B cell (primary cell): ENCODE results near the gene PDHX. TPM values are rescaled to one million over a fixed set of nuclear protein-coding genes. Genes with fewer than 3 reads are reported as not detected.

Experiments
- ATAC-seq: fragments of 200-7000 bp; cut with Tn5 transposase; one replicate; pipeline ENCODE4 v1.10.0; 2021; ENCODE audit warnings: low read depth, mild to moderate bottlenecking, moderate number of reproducible peaks, moderate library complexity
- CTCF ChIA-PET: fragments of 350-600 bp; sonication (Branson Sonifier 250); formaldehyde crosslinking; loops from one replicate; lab custom pipeline; 2021; ENCODE audit warnings: antibody characterized with exemption, inconsistent platforms; lab: Charles Lee
- POLR2A ChIA-PET: fragments of 350-600 bp; sonication (Branson Sonifier 250); formaldehyde crosslinking; loops from one replicate; lab custom pipeline; 2021; ENCODE audit warnings: antibody characterized with exemption; lab: Charles Lee
- DNase-seq: peaks from one replicate; pipeline ENCODE4 v3.0.0; 2013
- H2AFZ ChIP-seq: 2 replicates; pipeline ENCODE4 v1.6.1; 2012; ENCODE audit warnings: mild to moderate bottlenecking, low read depth, low read length; ENCODE audit not compliant: insufficient read depth, poor library complexity, severe bottlenecking
- H3K27ac ChIP-seq, 2 donors: 1 replicate in 1 of 2; 2 replicates in 1 of 2; pipeline ENCODE4 v1.5.1; 2012 to 2013; ENCODE audit warnings: low read length in 2 of 2, mild to moderate bottlenecking in 2 of 2, moderate library complexity in 1 of 2
- H3K27me3 ChIP-seq, 4 experiments: fragments of 200-600 bp in 1 of 4; sonication (generic) in 1 of 4; replicated peaks in 1 of 4; 1 replicate in 2 of 4; 2 replicates in 2 of 4; pipeline versions ENCODE4 v1.6.1 to v1.7.0; 2013 to 2016; ENCODE audit warnings: low read length in 3 of 4, mild to moderate bottlenecking in 2 of 4, mixed read lengths in 1 of 4, moderate library complexity in 1 of 4; ENCODE audit not compliant: insufficient read depth in 4 of 4, control insufficient read depth in 3 of 4; ENCODE audit errors: control extremely low read depth in 1 of 4
- H3K36me3 ChIP-seq, 2 experiments: replicated peaks in 1 of 2; 1 replicate in 1 of 2; 2 replicates in 1 of 2; pipeline versions ENCODE4 v1.6.1 to v1.7.1; 2013; ENCODE audit warnings: low read length in 1 of 2; ENCODE audit not compliant: insufficient read depth in 2 of 2, control insufficient read depth in 1 of 2; ENCODE audit errors: control extremely low read depth in 1 of 2, extremely low read depth in 1 of 2
- H3K4me1 ChIP-seq, 2 donors: fragments of 200-600 bp in 1 of 2; sonication (generic) in 1 of 2; 1 replicate in 1 of 2; 2 replicates in 1 of 2; pipeline versions ENCODE4 v1.5.1 to v1.6.1; 2013 to 2017; ENCODE audit warnings: low read length in 2 of 2; ENCODE audit not compliant: control insufficient read depth in 2 of 2, insufficient read depth in 2 of 2
- H3K4me2 ChIP-seq: replicated peaks from 2 replicates; pipeline ENCODE3; 2012; ENCODE audit warnings: mild to moderate bottlenecking, low read depth, low read length; ENCODE audit not compliant: poor library complexity, severe bottlenecking
- H3K4me3 ChIP-seq, 5 experiments: fragments of 200-600 bp in 1 of 5; sonication (generic) in 1 of 5; 1 replicate in 3 of 5; 2 replicates in 2 of 5; pipeline versions ENCODE4 v1.5.1 to v1.7.0; 2011 to 2016; ENCODE audit warnings: low read length in 4 of 5, mild to moderate bottlenecking in 4 of 5, low read depth in 2 of 5, control low read depth in 1 of 5, moderate library complexity in 1 of 5; ENCODE audit not compliant: insufficient read depth in 1 of 5; ENCODE audit errors: control extremely low read depth in 1 of 5, extremely low read depth in 1 of 5
- H3K79me2 ChIP-seq: fragments of 200-600 bp; sonication (generic); one replicate; pipeline ENCODE4 v1.6.0; 2016; ENCODE audit warnings: low read length; ENCODE audit not compliant: control insufficient read depth, insufficient read depth
- H3K9ac ChIP-seq: fragments of 200-600 bp; sonication (generic); 2 replicates; pipeline ENCODE4 v1.6.1; 2017; ENCODE audit warnings: mild to moderate bottlenecking, low read length, moderate library complexity
- H3K9me3 ChIP-seq, 3 donors: one replicate each; pipeline versions ENCODE4 v1.6.1 to v1.7.1; 2013; ENCODE audit warnings: low read length in 2 of 3; ENCODE audit not compliant: control insufficient read depth in 2 of 3, insufficient read depth in 1 of 3; ENCODE audit errors: control extremely low read depth in 1 of 3
- H4K20me1 ChIP-seq: 2 replicates; pipeline ENCODE4 v1.6.0; 2012; ENCODE audit warnings: mild to moderate bottlenecking, low read length; ENCODE audit not compliant: insufficient read depth, control insufficient read depth, poor library complexity, severe bottlenecking
- H3K27ac Mint-ChIP-seq: one replicate; pipeline ENCODE4 v1.8.0; 2021; ENCODE audit warnings: mixed read lengths
- H3K27me3 Mint-ChIP-seq: one replicate; pipeline ENCODE4 v1.8.0; 2021; ENCODE audit warnings: mixed read lengths
- H3K4me1 Mint-ChIP-seq: one replicate; pipeline ENCODE4 v1.8.0; 2021; ENCODE audit warnings: mixed read lengths
- H3K4me3 Mint-ChIP-seq: one replicate; pipeline ENCODE4 v1.8.0; 2021; ENCODE audit warnings: mixed read lengths
- H3K9me3 Mint-ChIP-seq: one replicate; pipeline ENCODE4 v1.8.0; 2022; ENCODE audit warnings: mixed read lengths; ENCODE audit not compliant: insufficient read depth
- CTCF ChIP-seq: fragments of 200-600 bp; IDR thresholded peaks from one replicate; pipeline ENCODE4 v1.8.0; 2022; ENCODE audit warnings: antibody characterized with exemption, mild to moderate bottlenecking
- EZH2 ChIP-seq: IDR thresholded peaks from 2 replicates; pipeline ENCODE4 v1.6.1; 2012; ENCODE audit warnings: borderline replicate concordance, low read depth, mild to moderate bottlenecking, moderate library complexity, low read length; ENCODE audit not compliant: insufficient read depth, poor library complexity, severe bottlenecking
- WGBS: methylation state at CpG from one replicate; pipeline ENCODE4 v1.1.5; 2013; ENCODE audit warnings: missing lambda C conversion rate; ENCODE audit not compliant: insufficient coverage; 5-methylcytosine and 5-hydroxymethylcytosine counted together
- intact Hi-C: fragments of 100-400 bp; cut with micrococcal nuclease; formaldehyde crosslinking; loops from one replicate; pipeline ENCODE4 v1.10.0; 2022
- polyA plus RNA-seq: library from polyadenylated mRNA; depleted of rRNA; stranded (reverse); fragments of >200 nt; gene quantifications from 2 replicates; pipeline ENCODE4 v1.2.3, GENCODE V29; 2012
- total RNA-seq, 2 donors: library from RNA; stranded (reverse); fragments of 120-200 nt in 1 of 2; gene quantifications; 1 replicate in 1 of 2; 2 replicates in 1 of 2; pipeline versions ENCODE4 v1.2.3 to v1.2.4, GENCODE V29; 2013 to 2022

PDHX gene
- total and polyA plus RNA-seq, 2 donors (not counting 1 experiment from before 2014, with no cell fraction given): 6.2 to 35.4 TPM

GRCh38 chr11:34990916-34991315, 74.5 kb downstream of the PDHX start:
- TF ChIP-seq EZH2 (no peak), CTCF (no peak)
- no peaks in the 10 kb centered on the region for H3K27me3 ChIP-seq
- no peaks in the 10 kb centered on the region for H4K20me1 ChIP-seq
- peaks cover 4 to 6% of the 10 kb centered on the region in 2 donors for H3K4me1 ChIP-seq
- no peak overlapping the region for H2AFZ ChIP-seq
- CTCF ChIA-PET: interaction anchor here (1.0 kb wide), 1 partner anchor 401 kb away, joined by 3 read pairs; no protein-coding TSS in a partner anchor
- WGBS: no CpG with 5 or more reads among the region's 2 CpGs
- no peaks in the 10 kb centered on the region for H3K79me2 ChIP-seq
- no peak overlapping the region for H3K4me3 Mint-ChIP-seq
- no peak for ATAC-seq
- H3K9ac ChIP-seq: no peak overlapping the region
- POLR2A ChIA-PET: no interaction called here
- H3K4me1 Mint-ChIP-seq: peaks cover 9% of the 10 kb centered on the region
- no peak for DNase-seq
- H3K9me3 Mint-ChIP-seq: no peaks in the 10 kb centered on the region
- no peak overlapping the region for H3K27ac Mint-ChIP-seq
- no peak overlapping the region for H3K27ac ChIP-seq
- no peaks in the 10 kb centered on the region for H3K9me3 ChIP-seq
- H3K4me2 ChIP-seq: no peak overlapping the region
- H3K27me3 Mint-ChIP-seq: no peaks in the 10 kb centered on the region
- intact Hi-C loops: loop anchor here (10.0 kb wide), 1 partner anchor 314 kb away; no protein-coding TSS in a partner anchor
- H3K36me3 ChIP-seq: no peaks in the 10 kb centered on the region
- no peak overlapping the region for H3K4me3 ChIP-seq

GRCh38 chr11:34994854-34995253, 78.4 kb downstream of the PDHX start:
- Mint-ChIP-seq H3K4me3 (no peak overlapping the region), H3K27ac (no peak overlapping the region), H3K27me3 (no peaks in the 10 kb centered on the region), H3K9me3 (no peaks in the 10 kb centered on the region), H3K4me1 (peaks cover 18% of the 10 kb centered on the region)
- DNase-seq (no peak), ATAC-seq (no peak)
- intact Hi-C loops: loop anchor here (5.0 to 10.0 kb wide), 3 partner anchors 68 to 310 kb away; no protein-coding TSS in a partner anchor
- H3K27me3 ChIP-seq: no peaks in the 10 kb centered on the region
- peaks cover 5% of the 10 kb centered on the region for H3K79me2 ChIP-seq
- H2AFZ ChIP-seq: no peak overlapping the region
- peaks cover 11 to 16% of the 10 kb centered on the region in 2 donors for H3K4me1 ChIP-seq
- WGBS: 95% methylated on average over 6 of the region's 9 CpGs
- TF ChIP-seq CTCF (no peak), EZH2 (no peak)
- no peak overlapping the region for H3K9ac ChIP-seq
- H3K36me3 ChIP-seq: no peaks in the 10 kb centered on the region
- CTCF ChIA-PET: interaction anchor here (0.8 to 4.6 kb wide), 8 partner anchors 68 to 397 kb away, joined by 3 to 39 read pairs (median 5); no protein-coding TSS in a partner anchor
- no peaks in the 10 kb centered on the region for H3K9me3 ChIP-seq
- no peak overlapping the region for H3K4me3 ChIP-seq
- POLR2A ChIA-PET: no interaction called here
- H3K27ac ChIP-seq: no peak overlapping the region
- no peak overlapping the region for H3K4me2 ChIP-seq
- no peaks in the 10 kb centered on the region for H4K20me1 ChIP-seq
